HG02623 (cell line): ENCODE results near the gene NRG4.
"Not testable (repeated sequence)": the region's sequence is repeated elsewhere in the genome, so short reads cannot be mapped to it uniquely, and the experiment has no call there.

Experiments
- ATAC-seq: cut with Tn5 transposase; IDR thresholded peaks from one replicate; pipeline ENCODE4 v1.9.1; 2021; ENCODE audit warnings: moderate library complexity; ENCODE audit not compliant: unreplicated experiment

Gene NRG4

DNA sequence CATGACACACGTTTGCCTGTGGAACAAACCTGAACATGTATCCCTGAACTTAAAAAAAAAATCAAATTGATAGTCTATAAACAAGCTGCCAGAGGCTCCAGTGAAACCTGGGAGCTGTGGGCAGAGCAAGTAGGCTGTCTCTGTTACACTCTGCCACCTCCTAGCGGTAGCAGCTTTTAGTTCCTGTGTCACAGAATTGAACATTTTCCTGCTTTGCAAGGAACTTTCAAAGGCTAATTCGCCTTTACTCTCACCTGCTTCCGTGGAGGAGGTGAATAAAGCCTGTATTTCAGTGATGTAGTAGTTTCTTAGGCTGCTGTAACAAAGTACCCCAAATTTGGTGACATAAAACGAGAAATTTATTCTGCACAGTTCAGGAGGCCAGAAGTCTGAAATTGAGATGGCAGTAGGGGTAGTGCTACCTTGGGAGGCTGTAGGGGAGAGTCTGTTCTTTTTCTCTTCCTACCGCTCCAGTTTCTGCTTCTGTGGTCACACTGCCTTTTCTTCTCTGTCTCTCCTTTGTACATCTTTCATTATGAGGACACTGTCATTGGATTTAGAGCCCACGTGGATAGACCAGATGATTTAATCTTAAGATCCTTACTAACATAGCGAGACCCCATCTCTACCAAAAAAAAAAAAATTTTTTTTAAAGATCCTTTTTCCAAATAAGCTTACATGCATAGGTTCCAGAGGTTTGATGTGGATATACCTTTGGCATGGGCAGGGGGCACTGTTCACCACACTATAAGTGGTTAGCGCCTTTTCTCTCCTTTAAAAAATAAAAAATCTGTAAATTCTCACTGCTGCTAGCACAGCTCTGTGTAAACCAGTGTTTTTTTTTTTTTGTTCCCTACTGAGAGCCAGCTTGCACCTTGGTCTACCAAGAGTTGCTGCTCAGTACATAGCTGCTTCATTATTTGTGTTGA lies 83.3 kb downstream of the NRG4 start:
- ATAC-seq, result no peak

DNA sequence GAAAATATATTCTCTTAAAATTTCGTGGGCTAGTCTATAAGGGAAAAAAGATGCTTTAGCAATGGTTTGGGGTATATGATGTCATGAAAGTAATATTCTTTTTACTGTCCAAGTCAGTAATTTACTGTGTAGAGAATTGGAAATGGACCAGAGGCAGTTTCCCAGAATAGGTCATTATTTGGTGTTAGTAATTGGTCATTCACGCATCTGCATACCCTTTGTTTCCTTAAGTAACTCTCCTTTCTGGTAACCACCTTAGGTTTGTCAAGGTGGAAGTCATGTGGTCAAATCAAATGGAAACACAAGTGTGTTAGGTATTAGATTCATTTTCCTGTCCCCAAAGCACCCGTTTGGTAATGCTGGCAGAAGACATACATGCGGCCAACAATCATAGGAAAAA lies 84.6 kb downstream of the NRG4 start:
- ATAC-seq, result no peak

DNA sequence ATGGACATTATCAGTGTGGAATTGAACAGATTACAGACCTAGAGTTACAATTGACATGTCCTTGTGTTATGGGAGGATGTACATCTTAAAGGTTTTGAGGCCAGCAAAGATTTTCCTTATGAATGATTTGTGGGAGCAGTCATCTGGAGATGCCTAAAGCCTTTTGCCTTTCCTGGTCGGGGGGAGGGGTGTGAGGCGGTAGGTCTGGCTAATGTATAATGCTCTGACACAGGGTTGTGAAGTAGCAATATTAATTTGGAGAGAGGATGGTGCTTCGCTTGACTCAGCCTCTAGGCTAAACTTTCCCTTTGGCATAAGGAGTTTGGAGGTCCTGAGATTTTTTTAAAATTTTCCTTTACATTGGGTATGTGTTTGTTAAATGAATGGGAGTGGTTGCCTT lies 85.3 kb downstream of the NRG4 start:
- no peak for ATAC-seq

DNA sequence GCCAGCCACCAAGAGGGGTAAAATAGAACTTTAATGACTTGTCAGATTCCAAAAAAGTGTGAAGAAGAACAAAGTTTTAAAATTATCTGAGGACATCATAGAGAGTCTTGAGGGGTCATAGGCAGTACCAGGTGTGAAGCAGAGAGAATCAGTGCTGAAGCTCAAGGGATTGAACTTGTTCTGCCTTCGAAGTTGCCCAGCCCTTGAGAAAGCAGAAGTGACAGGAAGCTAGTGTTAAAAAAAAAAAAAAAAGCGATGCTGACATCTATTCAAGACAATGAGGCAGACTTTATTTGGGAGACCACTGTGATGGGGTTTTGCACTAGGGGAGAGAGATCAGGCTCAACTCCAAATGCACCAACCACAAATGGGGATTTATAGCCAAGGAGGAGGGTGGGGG lies 86.8 kb downstream of the NRG4 start:
- ATAC-seq, result no peak

DNA sequence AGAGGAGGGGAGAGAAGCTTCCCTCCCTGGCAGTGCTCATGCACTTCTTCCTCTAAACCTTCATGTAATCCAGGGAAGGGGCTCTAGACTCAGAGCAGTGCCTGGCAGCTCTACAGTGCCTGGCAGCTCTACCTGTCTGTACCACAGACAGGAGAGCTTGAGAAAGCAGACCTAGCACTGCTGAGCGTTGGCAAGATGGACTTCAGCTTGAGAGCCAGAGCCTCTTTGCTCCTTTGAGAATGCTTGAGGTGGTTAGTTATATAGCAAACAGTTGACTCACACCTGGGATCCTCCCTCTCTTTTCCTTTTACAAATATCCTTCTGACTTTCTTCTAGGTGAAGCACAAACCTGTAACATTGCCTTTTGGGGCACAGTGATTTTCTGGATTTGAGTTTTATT lies 87.6 kb downstream of the NRG4 start:
- ATAC-seq, result no peak

DNA sequence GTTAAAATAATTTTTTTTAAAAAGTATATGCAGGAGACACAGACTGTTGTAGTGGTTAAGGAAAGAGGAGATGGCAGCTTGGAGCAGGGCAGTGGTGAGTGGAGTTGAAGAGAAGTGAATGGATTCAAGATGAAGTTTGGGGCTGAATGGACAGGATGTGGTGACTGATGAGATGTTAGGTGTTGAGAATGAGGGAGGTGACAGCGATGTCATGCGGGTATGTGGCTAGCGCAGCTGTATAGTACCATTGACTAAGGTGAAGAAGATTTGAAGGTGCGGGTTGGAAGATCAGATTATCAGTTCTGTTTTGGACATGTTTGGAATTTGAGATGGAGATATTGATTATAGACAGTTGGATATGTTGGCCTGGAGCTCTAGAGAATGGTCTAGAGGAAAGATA lies 88.5 kb downstream of the NRG4 start:
- no peak for ATAC-seq

DNA sequence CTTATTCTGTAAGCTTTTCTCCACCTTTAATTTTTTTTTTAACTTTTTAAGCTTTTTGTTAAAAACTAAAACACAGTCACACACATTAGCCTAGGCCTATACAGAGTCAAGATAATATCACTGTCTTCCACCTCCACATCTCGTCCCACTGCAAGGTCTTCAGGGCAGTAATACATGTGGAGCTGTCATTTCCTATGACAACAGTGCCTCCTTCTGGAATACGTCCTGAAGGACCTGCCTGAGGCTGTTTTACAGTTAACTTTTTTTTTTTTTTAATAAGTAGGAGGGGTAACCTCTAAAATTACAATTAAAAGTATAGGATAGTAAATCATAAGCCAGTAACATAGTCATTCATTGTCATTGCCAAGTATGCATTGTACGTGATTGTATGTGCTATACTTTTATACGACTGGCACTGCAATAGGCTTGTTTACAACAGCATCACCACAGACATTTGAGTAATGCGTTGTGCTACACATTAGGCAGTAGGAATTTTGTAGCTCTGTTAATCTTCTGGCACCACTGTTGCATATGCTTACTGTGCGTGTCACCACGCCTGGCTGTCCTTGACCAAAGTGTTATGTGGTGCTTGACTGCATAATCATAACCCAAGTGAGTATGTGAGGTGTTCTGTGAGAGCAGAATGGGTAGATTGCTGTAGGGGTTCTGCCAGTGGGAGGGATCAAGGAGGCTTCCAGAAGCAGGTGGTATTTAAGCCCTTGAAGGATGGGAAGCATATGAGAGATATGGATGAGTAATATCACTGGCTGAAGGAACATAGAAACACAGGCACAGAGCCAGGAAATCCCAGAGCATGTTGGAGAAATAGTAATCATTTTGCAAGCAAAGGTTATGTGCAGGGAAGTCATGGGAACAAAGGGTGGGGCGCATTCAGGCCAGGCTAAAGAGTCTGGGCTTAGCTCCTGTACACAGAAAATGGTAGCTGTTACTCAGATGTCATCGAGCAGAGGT lies 90.2 kb downstream of the NRG4 start:
- no peak for ATAC-seq

DNA sequence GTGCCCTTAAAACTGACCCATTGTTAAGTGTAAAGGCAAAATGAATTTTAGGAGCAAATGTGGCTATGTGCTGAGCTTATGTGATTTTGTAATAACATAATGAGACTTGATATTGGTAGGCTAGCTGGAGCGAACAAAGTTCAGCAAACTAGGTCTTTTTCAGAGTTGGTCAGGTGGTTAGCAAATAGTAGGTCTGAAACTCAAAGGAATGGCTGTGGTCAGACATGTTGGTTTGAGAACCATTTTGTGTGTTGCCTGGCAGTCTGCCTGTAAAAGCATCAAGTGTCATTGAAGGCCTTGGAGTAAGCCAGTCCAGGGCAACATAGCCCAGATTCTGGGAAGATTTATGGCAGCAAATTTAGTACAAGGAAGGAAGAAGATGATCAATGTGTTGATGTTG lies 92.1 kb downstream of the NRG4 start:
- no peak for ATAC-seq

DNA sequence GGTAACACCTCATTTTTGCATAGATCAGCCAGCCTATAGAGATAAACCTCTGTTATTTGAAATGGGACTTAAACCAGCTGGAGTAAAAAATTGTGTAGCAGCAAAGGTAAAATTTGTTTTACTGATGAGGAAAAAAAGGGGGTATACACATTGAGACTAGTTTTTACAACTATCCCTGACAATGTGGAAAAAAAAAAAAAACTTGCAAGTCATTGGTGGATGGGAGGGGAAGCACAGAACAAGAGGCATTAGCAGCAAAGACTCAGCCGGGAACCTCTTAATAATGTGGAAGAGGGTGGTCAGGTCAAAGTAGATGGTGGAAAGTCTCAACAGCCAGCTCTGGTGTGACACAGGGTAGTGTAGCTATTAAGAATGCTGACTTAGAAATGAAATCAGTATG lies 94.1 kb downstream of the NRG4 start:
- no peak for ATAC-seq

DNA sequence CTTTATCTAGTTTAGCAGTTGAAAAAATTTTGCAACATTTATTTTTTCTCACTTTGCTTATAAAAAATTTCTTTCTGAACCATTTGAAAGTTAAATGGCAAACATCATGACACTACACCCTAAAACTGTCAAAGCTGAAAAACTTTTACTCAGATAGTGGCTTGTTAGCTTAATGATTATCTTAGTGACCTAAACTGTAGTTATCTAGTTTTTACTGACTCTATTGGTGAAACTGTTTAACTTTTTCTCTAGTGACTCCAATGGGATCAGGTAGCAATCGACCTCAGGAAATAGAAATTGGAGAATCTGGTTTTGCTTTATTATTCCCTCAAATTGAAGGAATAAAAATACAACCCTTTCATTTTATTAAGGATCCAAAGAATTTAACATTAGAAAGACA lies 95.2 kb downstream of the NRG4 start:
- ATAC-seq, result no peak

DNA sequence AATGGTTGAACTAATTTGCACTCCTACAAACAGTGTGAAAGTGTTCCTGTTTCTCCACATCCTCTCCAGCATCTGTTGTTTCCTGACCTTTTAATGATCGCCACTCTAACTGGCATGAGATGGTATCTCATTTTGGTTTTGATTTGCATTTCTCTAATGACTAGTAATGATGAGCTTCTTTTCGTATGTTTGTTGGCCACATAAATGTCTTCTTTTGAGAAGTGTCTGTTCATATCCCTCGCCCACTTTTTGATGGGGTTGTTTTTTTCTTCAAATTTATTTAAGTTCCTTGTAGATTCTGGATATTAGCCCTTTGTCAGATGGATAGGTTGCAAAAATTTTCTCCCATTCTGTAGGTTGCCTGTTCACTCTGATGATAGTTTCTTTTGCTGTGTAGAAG lies 101.9 kb downstream of the NRG4 start:
- not testable (repeated sequence) for ATAC-seq

DNA sequence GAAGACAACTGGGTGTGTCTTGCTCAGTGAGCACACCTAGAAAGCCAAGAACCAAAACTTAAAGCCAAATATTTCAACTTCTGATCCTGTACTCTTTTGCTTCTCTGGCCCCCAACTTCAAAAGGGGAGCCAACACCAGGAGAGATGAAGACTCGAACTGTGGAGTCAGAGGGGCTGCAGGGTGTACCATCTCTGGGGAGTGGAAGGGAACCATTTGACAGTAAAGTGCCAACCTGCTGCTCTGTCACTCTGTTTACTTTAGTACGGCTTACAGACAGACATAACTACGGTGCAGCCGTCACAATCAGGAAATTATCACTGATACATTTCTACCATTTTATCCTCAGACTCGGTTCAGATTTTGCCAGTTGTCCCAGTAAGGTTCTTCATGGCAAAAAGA lies 107.0 kb downstream of the NRG4 start:
- no peak for ATAC-seq

DNA sequence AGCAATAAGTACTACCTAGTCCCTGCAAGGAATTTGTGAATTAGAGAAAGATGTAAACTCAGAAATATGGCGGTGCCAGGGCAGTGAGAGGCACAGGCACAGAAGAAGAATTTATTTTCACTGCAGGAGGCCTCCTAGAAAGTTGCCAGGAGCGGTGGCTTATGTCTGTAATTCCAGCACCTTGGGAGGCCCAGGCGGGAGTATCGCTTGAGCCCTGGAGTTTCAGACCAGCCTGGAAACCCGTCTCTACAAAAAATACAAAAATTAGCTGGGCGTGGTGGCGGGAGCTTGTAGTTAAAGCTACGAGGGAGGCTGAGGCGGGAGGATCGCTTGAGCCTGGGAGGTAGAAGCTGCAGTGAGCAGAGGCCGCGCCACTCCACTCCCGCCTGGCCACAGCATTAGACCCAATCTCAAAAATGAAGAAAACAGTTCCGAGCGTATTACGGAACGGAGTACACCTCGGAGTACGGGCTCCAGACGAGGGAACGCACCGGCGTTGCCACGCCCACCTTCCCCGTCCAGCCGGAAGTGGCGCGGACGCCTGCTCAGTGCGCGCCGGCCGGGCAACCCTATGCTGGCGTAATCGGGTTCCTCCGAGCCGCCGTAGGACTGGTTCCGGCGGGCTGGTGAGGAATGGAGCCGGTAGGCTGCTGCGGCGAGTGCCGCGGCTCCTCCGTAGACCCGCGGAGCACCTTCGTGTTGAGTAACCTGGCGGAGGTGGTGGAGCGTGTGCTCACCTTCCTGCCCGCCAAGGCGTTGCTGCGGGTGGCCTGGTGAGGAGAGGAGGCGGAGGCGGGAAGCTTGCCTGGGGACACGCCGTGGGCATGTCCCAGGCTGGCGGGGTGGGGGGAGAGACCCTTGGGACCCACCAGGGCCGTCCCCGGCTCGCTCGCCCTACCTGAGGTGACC lies 108.6 kb downstream of the NRG4 start, which contains the start of gene FBXO22:
TSS of gene FBXO22 (plus strand) at position 548 of the 909 bp plus-strand sequence. CDS start at position 634, 86 bp downstream.
- ATAC-seq, result peak; percentile 91

DNA sequence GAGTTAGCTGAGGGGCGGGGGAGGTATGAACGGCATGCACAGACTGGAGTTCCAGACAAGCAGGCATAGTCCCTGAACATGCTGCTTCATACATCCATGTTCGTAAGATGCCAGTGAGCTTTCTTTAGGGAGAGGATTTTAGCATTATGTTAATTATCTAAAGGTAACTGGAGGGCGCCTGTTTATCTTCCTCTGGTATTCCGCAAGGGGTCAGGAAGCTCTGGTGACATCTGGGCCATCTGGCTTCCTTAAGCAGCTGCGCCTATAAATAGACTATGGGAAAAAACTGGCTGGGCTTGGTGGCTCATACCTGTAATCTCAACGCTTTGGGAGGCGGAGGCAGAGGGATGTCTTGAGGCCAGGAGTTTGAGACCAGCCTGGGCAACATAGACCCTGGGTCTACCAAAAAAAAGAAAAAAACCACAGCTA lies 110.1 kb downstream of the NRG4 start:
- no peak for ATAC-seq

DNA sequence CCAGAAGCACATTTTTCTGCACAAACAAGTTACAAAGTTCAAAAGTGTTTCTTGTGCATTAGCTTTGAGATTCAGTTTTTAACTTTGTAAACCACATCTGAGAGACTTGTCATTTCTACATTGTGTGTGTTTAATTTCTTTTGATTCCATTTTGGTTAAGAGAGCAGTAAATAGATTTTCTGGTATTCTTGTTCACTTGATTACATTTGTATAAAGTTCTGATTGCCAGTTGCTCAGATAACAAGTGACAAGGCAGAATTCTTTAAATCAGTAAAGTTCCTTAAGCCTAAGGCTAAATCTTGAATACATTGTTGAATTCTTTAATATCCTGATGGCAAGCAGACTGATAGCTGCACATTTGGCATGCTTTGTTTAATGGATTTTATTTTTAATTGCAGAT lies 111.6 kb downstream of the NRG4 start:
- no peak for ATAC-seq

DNA sequence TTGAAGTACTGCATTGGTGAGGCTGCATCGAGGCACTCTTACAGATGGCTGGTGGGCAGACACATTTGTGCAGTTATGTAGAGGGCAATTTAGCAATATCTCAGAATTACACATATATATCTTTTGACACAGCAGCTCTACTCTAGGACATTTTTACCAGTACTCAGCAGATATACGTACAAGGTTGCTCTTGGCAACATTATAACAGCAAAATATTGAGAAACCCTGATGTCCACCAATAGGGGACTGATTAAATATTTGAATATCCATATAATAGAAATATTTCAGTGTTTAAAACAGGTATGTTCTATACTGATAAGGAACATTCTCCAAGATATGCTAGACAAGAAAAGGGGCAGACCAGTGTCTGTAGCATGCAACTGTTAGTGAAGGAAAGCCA lies 116.5 kb downstream of the NRG4 start:
- no peak for ATAC-seq

DNA sequence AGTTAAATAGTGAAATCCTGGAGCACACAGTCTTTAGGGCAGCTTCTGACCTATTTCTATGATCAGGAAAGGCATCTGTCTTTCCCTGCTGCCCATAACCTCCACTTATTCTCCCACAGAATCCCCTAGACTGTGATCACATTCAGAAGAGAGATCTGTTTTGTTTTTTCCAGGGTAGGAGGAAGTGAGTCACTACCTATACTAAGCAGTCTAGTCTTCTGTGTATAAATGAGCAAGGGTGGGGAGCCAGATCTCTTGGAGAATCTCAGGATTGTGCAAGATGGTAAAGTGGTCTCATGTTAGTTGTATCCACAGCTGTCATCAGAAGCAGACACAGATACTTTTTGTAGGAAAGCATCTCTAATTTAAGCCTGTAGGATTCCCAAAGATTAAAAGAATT lies 120.3 kb downstream of the NRG4 start:
- no peak for ATAC-seq
